DMS79 treated with DMSO at 0.1 percent for 48 hours (cell line): ENCODE results near the gene HNRNPH3.

ENCODE experiments used
- DNase-seq: peaks from one replicate; lab custom pipeline; 2025; lab: John Stamatoyannopoulos, UW

Gene HNRNPH3

GRCh38 chr10:68330852-68331454, 911 bp upstream of the HNRNPH3 start:
- peak; percentile 50 for DNase-seq

GRCh38 chr10:68332259-68333057, 594 bp downstream of the HNRNPH3 start, which contains the start of gene PBLD:
Gene PBLD (minus strand): TSS chr10:68332928. CDS start chr10:68306844, 26,084 bp downstream.
- peak; percentile 35 for DNase-seq

GRCh38 chr10:68333058-68333395, 1.2 kb downstream of the HNRNPH3 start:
- no peak for DNase-seq

- DNase-seq: no peak
These were observed 1.9 kb downstream of the HNRNPH3 start for GRCh38 chr10:68333440-68334431.

- no peak for DNase-seq
These were observed 3.0 kb downstream of the HNRNPH3 start for GRCh38 chr10:68334672-68335467.

- no peak for DNase-seq
These were observed 5.0 kb downstream of the HNRNPH3 start for GRCh38 chr10:68336754-68337351.

GRCh38 chr10:68340358-68341080, 8.7 kb downstream of the HNRNPH3 start:
- no peak for DNase-seq

GRCh38 chr10:68342909-68343516, 11.1 kb downstream of the HNRNPH3 start:
- no peak for DNase-seq

GRCh38 chr10:68345621-68346020, 13.8 kb downstream of the HNRNPH3 start:
- DNase-seq: no peak

- DNase-seq: no peak
These were observed 14.9 kb downstream of the HNRNPH3 start for GRCh38 chr10:68346774-68347173.

GRCh38 chr10:68348265-68348741, 16.4 kb downstream of the HNRNPH3 start:
- DNase-seq: no peak

- DNase-seq: no peak
These were observed 21.7 kb downstream of the HNRNPH3 start for GRCh38 chr10:68353537-68353936.

GRCh38 chr10:68359189-68359588, 27.3 kb downstream of the HNRNPH3 start:
- no peak for DNase-seq

GRCh38 chr10:68362590-68362989, 30.7 kb downstream of the HNRNPH3 start:
- no peak for DNase-seq

- DNase-seq: no peak
These were observed 32.4 kb downstream of the HNRNPH3 start for GRCh38 chr10:68364101-68364886.

- no peak for DNase-seq
These were observed 33.7 kb downstream of the HNRNPH3 start for GRCh38 chr10:68365611-68366010.

GRCh38 chr10:68366600-68366999, 34.7 kb downstream of the HNRNPH3 start:
- DNase-seq: no peak

- DNase-seq: no peak
These were observed 35.3 kb downstream of the HNRNPH3 start for GRCh38 chr10:68367121-68367520.

- DNase-seq: no peak
These were observed 39.7 kb downstream of the HNRNPH3 start for GRCh38 chr10:68371604-68372003.
